Osteocyte (in vitro differentiated cells): ENCODE results near the gene SPOCD1. TPM values are rescaled to one million over a fixed set of nuclear protein-coding genes. Genes with fewer than 3 reads are reported as not detected.

ENCODE experiments used
- DNase-seq: peaks from one replicate; pipeline ENCODE4 v3.0.0; 2021; ENCODE audit warnings: mixed read lengths; ENCODE audit not compliant: unreplicated experiment; ENCODE audit errors: extremely low spot score
- H3K27ac Mint-ChIP-seq: one replicate; pipeline ENCODE4 v1.8.0; 2021; ENCODE audit warnings: mild to moderate bottlenecking, mixed read lengths; ENCODE audit not compliant: unreplicated experiment
- H3K27me3 Mint-ChIP-seq: one replicate; pipeline ENCODE4 v1.8.0; 2021; ENCODE audit warnings: mixed read lengths; ENCODE audit not compliant: unreplicated experiment
- H3K36me3 Mint-ChIP-seq: one replicate; pipeline ENCODE4 v1.8.0; 2021; ENCODE audit warnings: mixed read lengths; ENCODE audit not compliant: unreplicated experiment
- H3K4me1 Mint-ChIP-seq: one replicate; pipeline ENCODE4 v1.8.0; 2021; ENCODE audit warnings: mixed read lengths; ENCODE audit not compliant: unreplicated experiment
- H3K4me3 Mint-ChIP-seq: one replicate; pipeline ENCODE4 v1.8.0; 2021; ENCODE audit warnings: mild to moderate bottlenecking, moderate library complexity, mixed read lengths; ENCODE audit not compliant: unreplicated experiment
- H3K9me3 Mint-ChIP-seq: one replicate; pipeline ENCODE4 v1.8.0; 2021; ENCODE audit warnings: mixed read lengths; ENCODE audit not compliant: unreplicated experiment
- total RNA-seq: library from RNA; stranded (reverse); gene quantifications from 2 replicates; pipeline ENCODE4 v1.2.1, GENCODE V29; 2021
- TF ChIP-seq, protein P1 (sequence below): fragments of 200-600 bp; sonication (generic); IDR thresholded peaks from 2 replicates; pipeline ENCODE4 v1.5.0; 2021; ENCODE audit warnings: antibody characterized with exemption, mild to moderate bottlenecking, moderate library complexity

SPOCD1 gene
- total RNA-seq, 1 donor from 2014 or later = 0.67 TPM

DNA sequence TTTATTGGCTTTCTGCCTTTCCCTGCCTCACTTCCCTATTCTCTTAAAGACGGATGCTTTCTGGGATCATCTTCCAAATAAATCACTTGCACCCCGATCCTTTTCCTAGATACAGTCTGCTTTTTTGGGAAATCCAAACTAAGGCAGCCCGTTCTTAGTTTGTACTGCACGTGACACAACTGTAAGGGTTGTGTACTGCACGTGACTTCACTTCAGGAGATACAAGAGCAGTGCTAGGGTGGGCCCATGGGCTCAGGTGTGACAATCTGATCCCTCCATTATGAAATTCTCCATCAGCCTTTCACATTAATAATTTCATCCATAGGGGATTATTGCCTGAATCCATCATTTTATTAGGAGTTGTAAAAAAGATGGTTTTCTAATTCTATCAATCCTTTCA lies 33.8 kb upstream of the SPOCD1 start:
- H3K27ac Mint-ChIP-seq = no peak overlapping the region
- H3K4me1 Mint-ChIP-seq = no peaks in the 10 kb centered on the region
- H3K36me3 Mint-ChIP-seq = no peaks in the 10 kb centered on the region
- no peak for DNase-seq
- TF ChIP-seq, protein P1, sequence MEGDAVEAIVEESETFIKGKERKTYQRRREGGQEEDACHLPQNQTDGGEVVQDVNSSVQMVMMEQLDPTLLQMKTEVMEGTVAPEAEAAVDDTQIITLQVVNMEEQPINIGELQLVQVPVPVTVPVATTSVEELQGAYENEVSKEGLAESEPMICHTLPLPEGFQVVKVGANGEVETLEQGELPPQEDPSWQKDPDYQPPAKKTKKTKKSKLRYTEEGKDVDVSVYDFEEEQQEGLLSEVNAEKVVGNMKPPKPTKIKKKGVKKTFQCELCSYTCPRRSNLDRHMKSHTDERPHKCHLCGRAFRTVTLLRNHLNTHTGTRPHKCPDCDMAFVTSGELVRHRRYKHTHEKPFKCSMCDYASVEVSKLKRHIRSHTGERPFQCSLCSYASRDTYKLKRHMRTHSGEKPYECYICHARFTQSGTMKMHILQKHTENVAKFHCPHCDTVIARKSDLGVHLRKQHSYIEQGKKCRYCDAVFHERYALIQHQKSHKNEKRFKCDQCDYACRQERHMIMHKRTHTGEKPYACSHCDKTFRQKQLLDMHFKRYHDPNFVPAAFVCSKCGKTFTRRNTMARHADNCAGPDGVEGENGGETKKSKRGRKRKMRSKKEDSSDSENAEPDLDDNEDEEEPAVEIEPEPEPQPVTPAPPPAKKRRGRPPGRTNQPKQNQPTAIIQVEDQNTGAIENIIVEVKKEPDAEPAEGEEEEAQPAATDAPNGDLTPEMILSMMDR = no peak
- no peaks in the 10 kb centered on the region for H3K9me3 Mint-ChIP-seq
- H3K4me3 Mint-ChIP-seq = no peak overlapping the region
- H3K27me3 Mint-ChIP-seq = no peaks in the 10 kb centered on the region

DNA sequence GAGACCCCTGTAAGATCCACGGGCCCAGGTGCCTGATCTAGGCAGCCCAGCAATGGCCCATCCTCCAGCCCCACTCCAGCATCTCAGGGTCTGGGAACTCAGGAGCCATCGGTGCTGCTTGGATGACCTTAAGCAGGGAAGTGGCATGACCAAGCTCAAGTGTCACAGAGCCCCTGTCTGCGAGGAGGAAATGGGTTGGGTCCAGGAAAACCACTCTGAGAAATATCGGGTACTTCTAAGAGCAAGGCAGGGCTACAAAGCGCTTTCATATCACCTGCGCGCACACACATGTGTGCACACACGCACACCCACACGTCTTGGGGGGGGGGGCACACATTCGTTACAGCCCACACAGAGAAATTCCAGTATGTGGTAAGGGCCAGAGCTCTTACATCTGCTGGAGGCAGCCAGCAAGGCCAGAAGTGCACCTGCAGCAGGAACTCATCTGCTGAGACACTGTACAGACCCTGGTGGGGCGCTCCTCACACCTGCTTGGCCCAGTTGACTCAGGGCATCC lies 32.6 kb upstream of the SPOCD1 start:
- Mint-ChIP-seq H3K36me3 (no peaks in the 10 kb centered on the region), H3K4me3 (no peak overlapping the region), H3K27me3 (no peaks in the 10 kb centered on the region), H3K9me3 (no peaks in the 10 kb centered on the region), H3K27ac (no peak overlapping the region), H3K4me1 (peaks cover 2% of the 10 kb centered on the region)
- DNase-seq = no peak
- TF ChIP-seq, protein P1 = no peak

DNA sequence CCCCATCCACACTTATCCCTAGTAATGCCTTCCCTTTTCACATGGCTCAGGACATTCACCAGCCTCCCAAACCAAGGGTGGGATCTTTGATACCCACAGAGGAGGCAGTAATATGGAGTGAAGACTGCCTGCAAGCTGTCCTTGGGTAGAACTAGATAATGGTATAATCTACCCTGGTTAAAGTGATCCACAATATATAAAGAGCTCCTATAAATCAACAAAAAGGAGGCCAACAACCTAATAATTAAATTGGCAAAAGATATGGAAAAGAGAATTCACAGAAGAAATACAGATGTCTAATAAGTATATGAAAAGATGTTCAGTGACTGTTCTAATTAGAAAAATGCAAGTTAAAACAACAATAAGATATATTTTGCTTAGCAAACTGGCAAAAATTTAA lies 30.7 kb upstream of the SPOCD1 start:
- Mint-ChIP-seq H3K4me3 (no peak overlapping the region), H3K36me3 (no peaks in the 10 kb centered on the region), H3K9me3 (no peaks in the 10 kb centered on the region), H3K4me1 (peaks cover 3% of the 10 kb centered on the region), H3K27ac (no peak overlapping the region), H3K27me3 (no peaks in the 10 kb centered on the region)
- no peak for DNase-seq
- TF ChIP-seq, protein P1 = no peak

DNA sequence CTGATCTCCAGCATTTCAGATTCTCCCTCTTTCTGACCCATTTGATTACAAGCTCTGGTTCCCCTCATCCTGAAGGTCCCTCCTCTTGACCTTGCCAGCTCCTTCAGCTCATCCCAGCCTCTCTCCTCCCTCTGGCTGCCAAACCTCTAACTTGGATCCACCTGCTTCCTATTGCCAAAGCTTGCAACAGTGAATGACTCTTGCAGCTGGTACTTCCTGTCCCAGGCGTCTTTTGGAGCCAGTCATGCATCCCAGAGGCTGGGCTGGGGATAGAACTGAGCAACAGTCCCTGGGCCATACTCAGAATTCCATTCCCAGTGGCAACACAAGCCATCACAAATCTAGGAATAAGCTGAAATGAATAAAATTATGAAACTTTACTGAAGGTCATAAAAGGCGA lies 27.7 kb upstream of the SPOCD1 start:
- Mint-ChIP-seq H3K9me3 (no peaks in the 10 kb centered on the region), H3K4me1 (peaks cover 3% of the 10 kb centered on the region), H3K36me3 (no peaks in the 10 kb centered on the region), H3K4me3 (no peak overlapping the region), H3K27ac (no peak overlapping the region), H3K27me3 (no peaks in the 10 kb centered on the region)
- no peak for DNase-seq
- TF ChIP-seq, protein P1 = no peak

DNA sequence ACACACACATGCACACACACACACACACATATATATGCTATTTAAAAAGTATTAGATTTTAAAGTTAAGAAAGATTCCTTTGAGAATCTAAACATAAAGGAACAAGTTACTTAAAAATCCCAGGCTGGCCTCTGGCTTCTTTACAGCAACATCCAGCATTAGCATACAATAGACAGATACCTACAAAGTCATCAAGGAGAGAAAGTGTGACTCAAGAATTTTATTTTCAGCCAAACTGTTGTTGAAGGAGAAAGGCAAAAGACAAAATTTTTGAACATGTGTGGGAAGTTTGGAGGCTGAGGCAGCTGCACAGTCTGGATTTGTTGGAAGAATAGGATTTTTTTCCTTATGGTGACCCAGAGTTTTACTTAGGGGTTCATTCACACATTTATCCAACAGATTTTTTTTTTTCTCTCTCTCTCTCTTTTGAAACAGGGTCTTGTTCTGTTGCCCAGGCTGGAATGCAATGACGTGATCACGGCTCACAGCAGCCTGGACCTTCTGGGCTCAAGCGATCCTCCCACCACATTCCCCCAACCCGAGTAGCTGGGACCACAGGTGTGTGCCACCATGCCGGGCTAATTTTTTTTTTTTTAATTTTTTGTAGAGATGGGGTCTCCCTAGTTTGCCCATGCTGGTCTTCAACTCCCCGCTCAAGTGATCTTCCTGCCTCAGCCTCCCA lies 24.0 kb upstream of the SPOCD1 start:
- TF ChIP-seq, protein P1 = no peak
- Mint-ChIP-seq H3K27ac (no peak overlapping the region), H3K27me3 (peaks cover 24% of the 10 kb centered on the region), H3K9me3 (no peaks in the 10 kb centered on the region), H3K36me3 (no peaks in the 10 kb centered on the region), H3K4me1 (peaks cover 3% of the 10 kb centered on the region), H3K4me3 (no peak overlapping the region)
- no peak for DNase-seq
